IMR-90 (cell line): ENCODE measurements around the gene GPSM1. TPM values are rescaled to one million over a fixed set of nuclear protein-coding genes. Genes with fewer than 3 reads are reported as not detected.

Source experiments
- ATAC-seq: fragments of 200-7000 bp; cut with Tn5 transposase; 2 replicates; pipeline ENCODE4 v1.9.1; 2020; ENCODE audit warnings: low read depth, mild to moderate bottlenecking, moderate library complexity
- BruUV-seq: library from RNA; stranded (reverse); fragments of 400-500 nt; replicated peaks from 2 replicates; lab custom pipeline; 2021; lab: Mats Ljungman, UMichigan
- CTCF ChIA-PET: fragments of 300-600 bp; formaldehyde crosslinking; extraction: SDS; loops from one replicate; lab custom pipeline; 2021; ENCODE audit warnings: antibody characterized with exemption; lab: Yijun Ruan, JAX
- POLR2A ChIA-PET: fragments of 300-600 bp; sonication (Branson Sonifier 250); formaldehyde crosslinking; loops from one replicate; lab custom pipeline; 2022; ENCODE audit warnings: antibody characterized with exemption; ENCODE audit not compliant: unreplicated experiment; lab: Charles Lee
- DNase-seq: peaks from one replicate; pipeline ENCODE4 v3.0.0; 2013
- H2AFZ ChIP-seq: replicated peaks from 2 replicates; pipeline ENCODE3; 2013; ENCODE audit warnings: low read length, mild to moderate bottlenecking; ENCODE audit not compliant: poor library complexity
- H2AK5ac ChIP-seq: 2 replicates; pipeline ENCODE4 v1.6.1; 2013; ENCODE audit warnings: low read depth, low read length, inconsistent platforms
- H2AK9ac ChIP-seq: replicated peaks from 2 replicates; pipeline ENCODE3; 2013; ENCODE audit warnings: mild to moderate bottlenecking, low read depth, low read length, moderate library complexity; ENCODE audit not compliant: poor library complexity
- H2BK120ac ChIP-seq: 2 replicates; pipeline ENCODE4 v1.6.1; 2013; ENCODE audit warnings: low read depth, low read length, inconsistent platforms
- H2BK15ac ChIP-seq: 3 replicates; pipeline ENCODE4 v1.6.1; 2013; ENCODE audit warnings: low read depth, low read length, inconsistent platforms
- H2BK20ac ChIP-seq: 2 replicates; pipeline ENCODE4 v1.6.1; 2013; ENCODE audit warnings: low read depth, mild to moderate bottlenecking, inconsistent platforms, low read length, moderate library complexity
- H2BK5ac ChIP-seq: 2 replicates; pipeline ENCODE4 v1.6.1; 2013; ENCODE audit warnings: mild to moderate bottlenecking, low read depth, low read length, inconsistent platforms; ENCODE audit not compliant: poor library complexity, severe bottlenecking
- H3K14ac ChIP-seq: replicated peaks from 2 replicates; pipeline ENCODE4 v1.6.1; 2013; ENCODE audit warnings: low read depth, low read length, inconsistent platforms
- H3K18ac ChIP-seq: 2 replicates; pipeline ENCODE4 v1.6.1; 2013; ENCODE audit warnings: low read depth, low read length, control low read depth
- H3K23ac ChIP-seq: 2 replicates; pipeline ENCODE4 v1.6.1; 2013; ENCODE audit warnings: low read depth, low read length, inconsistent platforms
- H3K27ac ChIP-seq: 2 replicates; pipeline ENCODE4 v1.5.1; 2013; ENCODE audit warnings: mild to moderate bottlenecking, control low read depth, low read length; ENCODE audit not compliant: insufficient read depth
- H3K27me3 ChIP-seq: 2 replicates; pipeline ENCODE4 v1.6.1; 2013; ENCODE audit warnings: low read length; ENCODE audit not compliant: control insufficient read depth, insufficient read depth
- H3K36me3 ChIP-seq: 2 replicates; pipeline ENCODE4 v1.6.1; 2013; ENCODE audit warnings: low read length, mixed read lengths; ENCODE audit not compliant: control insufficient read depth, insufficient read depth
- H3K4ac ChIP-seq: 2 replicates; pipeline ENCODE4 v1.6.1; 2013; ENCODE audit warnings: low read depth, low read length, inconsistent platforms
- H3K4me1 ChIP-seq: 2 replicates; pipeline ENCODE4 v1.6.1; 2013; ENCODE audit warnings: low read length, mixed read lengths; ENCODE audit not compliant: control insufficient read depth, insufficient read depth
- H3K4me2 ChIP-seq: 2 replicates; pipeline ENCODE4 v1.6.1; 2013; ENCODE audit warnings: low read depth, mild to moderate bottlenecking, control low read depth, low read length, moderate library complexity
- H3K4me3 ChIP-seq: 2 replicates; pipeline ENCODE4 v1.5.1; 2013; ENCODE audit warnings: low read depth, mild to moderate bottlenecking, control low read depth, low read length, moderate library complexity; ENCODE audit not compliant: insufficient read depth
- H3K56ac ChIP-seq: 2 replicates; pipeline ENCODE4 v1.6.1; 2013; ENCODE audit warnings: low read length, inconsistent platforms; ENCODE audit not compliant: insufficient read depth; ENCODE audit errors: extremely low read depth
- H3K79me1 ChIP-seq, 2 experiments: 2 replicates each; pipeline ENCODE4 v1.6.1; 2013; ENCODE audit warnings: low read length in 2 of 2, inconsistent platforms in 1 of 2, low read depth in 1 of 2
- H3K9ac ChIP-seq: 2 replicates; pipeline ENCODE4 v1.6.1; 2013; ENCODE audit warnings: low read depth, low read length, control low read depth
- H3K9me1 ChIP-seq: 2 replicates; pipeline ENCODE4 v1.6.1; 2013; ENCODE audit warnings: low read length, inconsistent platforms; ENCODE audit not compliant: insufficient read depth
- H3K9me3 ChIP-seq: 2 replicates; pipeline ENCODE4 v1.6.1; 2013; ENCODE audit warnings: low read length; ENCODE audit not compliant: control insufficient read depth, insufficient read depth
- H4K20me1 ChIP-seq: 2 replicates; pipeline ENCODE4 v1.6.1; 2013; ENCODE audit warnings: low read length, inconsistent platforms; ENCODE audit not compliant: insufficient read depth
- H4K5ac ChIP-seq: 2 replicates; pipeline ENCODE4 v1.6.1; 2013; ENCODE audit warnings: mild to moderate bottlenecking, low read depth, low read length, control low read depth
- H4K8ac ChIP-seq, 2 experiments: 2 replicates each; pipeline ENCODE4 v1.6.1; 2013; ENCODE audit warnings: low read depth in 2 of 2, low read length in 2 of 2, control low read depth in 1 of 2, inconsistent platforms in 1 of 2
- H4K91ac ChIP-seq: 2 replicates; pipeline ENCODE4 v1.6.1; 2013; ENCODE audit warnings: low read depth, low read length, inconsistent platforms; ENCODE audit not compliant: insufficient read depth
- CEBPB ChIP-seq: IDR thresholded peaks from 2 replicates; pipeline ENCODE4 v1.6.1; 2012; ENCODE audit warnings: low read depth, low read length, improper control_type of control experiment
- FOS ChIP-seq: fragments of 150-350 bp; IDR thresholded peaks from 2 replicates; pipeline ENCODE4 v1.6.1; 2016; ENCODE audit warnings: low read depth, low read length
- MAFK ChIP-seq: IDR thresholded peaks from 2 replicates; pipeline ENCODE4 v1.6.1; 2012; ENCODE audit warnings: low read depth, low read length, improper control_type of control experiment
- MAZ ChIP-seq: IDR thresholded peaks from 2 replicates; pipeline ENCODE4 v1.6.1; 2012; ENCODE audit warnings: low read depth, mild to moderate bottlenecking, low read length, improper control_type of control experiment, moderate library complexity, borderline replicate concordance
- MXI1 ChIP-seq: IDR thresholded peaks from 2 replicates; pipeline ENCODE4 v1.6.1; 2012; ENCODE audit warnings: low read depth, mild to moderate bottlenecking, low read length, moderate library complexity, borderline replicate concordance
- POLR2A ChIP-seq: IDR thresholded peaks from 2 replicates; pipeline ENCODE4 v1.6.1; 2012; ENCODE audit warnings: mild to moderate bottlenecking, low read depth, low read length
- RFX5 ChIP-seq: IDR thresholded peaks from 2 replicates; pipeline ENCODE4 v1.8.0; 2012; ENCODE audit warnings: low read depth, mild to moderate bottlenecking, low read length, moderate library complexity
- SMC3 ChIP-seq: fragments of 150-350 bp; IDR thresholded peaks from 2 replicates; pipeline ENCODE4 v1.6.1; 2016; ENCODE audit warnings: low read depth, mild to moderate bottlenecking, antibody characterized with exemption, low read length, moderate library complexity
- WGBS, 2 experiments: methylation state at CpG; one replicate each; pipeline versions ENCODE4 v1.1.5 to v1.1.7; 2013; ENCODE audit warnings: missing lambda C conversion rate in 2 of 2; ENCODE audit not compliant: insufficient read length in 1 of 2; ENCODE audit errors: extremely low coverage in 2 of 2; 5-methylcytosine and 5-hydroxymethylcytosine counted together
- dilution Hi-C: fragments of 300-500 bp; cut with HindIII; formaldehyde crosslinking; loops from one replicate; pipeline ENCODE4 v1.14.3; 2018; ENCODE audit warnings: low sequenced_read_pairs; ENCODE audit not compliant: unreplicated experiment
- in situ Hi-C: fragments of 300-500 bp; cut with MboI; formaldehyde crosslinking; loops from 3 replicates; pipeline ENCODE4 v1.14.3; 2019; ENCODE audit warnings: low sequenced_read_pairs, inconsistent platforms, mixed read lengths
- intact Hi-C: fragments of 100-400 bp; cut with micrococcal nuclease; formaldehyde crosslinking; loops from 2 replicates; pipeline ENCODE4 v1.10.0; 2022
- polyA plus RNA-seq, 3 experiments: library from polyadenylated mRNA; depleted of rRNA; stranded (reverse); fragments of >200 nt; gene quantifications; 2 replicates each; pipeline ENCODE4 v1.2.3, GENCODE V29; 2012; ENCODE audit warnings: low replicate concordance in 1 of 3
- total RNA-seq: library from RNA; depleted of rRNA; stranded (reverse); fragments of >200 nt; gene quantifications from 2 replicates; pipeline ENCODE4 v1.2.3, GENCODE V29; 2012
- TF ChIP-seq, protein P1 (sequence below): fragments of 150-350 bp; IDR thresholded peaks from 2 replicates; pipeline ENCODE4 v1.6.1; 2017; ENCODE audit warnings: mild to moderate bottlenecking, antibody characterized with exemption, low read length, low read depth

Gene GPSM1
- total and polyA plus RNA-seq, 2 of the 4 experiments (the other 2 are of a cell fraction) = 28.7 to 71.2 TPM

DNA sequence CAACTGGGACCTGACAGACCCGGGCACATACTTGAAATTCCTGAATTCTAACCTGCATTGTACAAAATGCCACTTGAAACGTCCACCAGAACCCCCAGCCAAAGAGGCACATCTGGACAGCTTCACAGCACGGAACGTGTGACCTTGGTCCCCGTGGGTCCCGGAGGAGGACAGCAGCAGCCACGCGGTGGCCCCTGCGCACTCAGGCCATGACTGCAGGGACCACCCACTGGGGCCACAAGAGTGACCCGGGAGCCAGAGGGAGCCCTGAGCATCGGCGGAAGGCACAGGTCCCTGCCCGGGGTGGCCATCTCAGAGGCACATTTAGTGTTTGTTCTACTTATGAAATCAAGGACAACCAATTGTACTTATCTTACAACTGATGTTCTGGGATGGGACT, 74.7 kb downstream of the GPSM1 start:
- H3K27ac ChIP-seq = no peak overlapping the region
- H2BK5ac ChIP-seq = no peak overlapping the region
- H3K23ac ChIP-seq = no peak overlapping the region
- H3K4ac ChIP-seq = no peak overlapping the region
- H4K91ac ChIP-seq = no peak overlapping the region
- dilution Hi-C loops = no loop called here
- ChIA-PET POLR2A (no interaction called here), CTCF (interaction anchor here (0.7 to 0.9 kb wide), 2 partner anchors 37 to 89 kb away, joined by 3 read pairs; no protein-coding TSS in a partner anchor)
- no peak overlapping the region for H2BK120ac ChIP-seq
- H3K9me1 ChIP-seq = no peaks in the 10 kb centered on the region
- no peak overlapping the region for H3K18ac ChIP-seq
- H3K27me3 ChIP-seq = no peaks in the 10 kb centered on the region
- H2BK20ac ChIP-seq = no peak overlapping the region
- intact Hi-C loops = loop anchor here (5.0 kb wide), 1 partner anchor 75 kb away; the partner anchor contains the start of gene GPSM1
- H3K79me1 ChIP-seq = peaks cover 14 to 25% of the 10 kb centered on the region in 2 experiments
- in situ Hi-C loops = loop anchor here (5.0 kb wide), 1 partner anchor 80 kb away; no protein-coding TSS in a partner anchor
- no TSS peak for BruUV-seq
- ATAC-seq = no peak
- H2AFZ ChIP-seq = no peak overlapping the region
- no peak overlapping the region for H3K56ac ChIP-seq
- no peak for DNase-seq
- no peak overlapping the region for H3K9ac ChIP-seq
- H3K4me2 ChIP-seq = no peak overlapping the region
- H2BK15ac ChIP-seq = no peak overlapping the region
- WGBS, 2 experiments = 83% methylated on average over 6 of the region's 13 CpGs; no CpG with 5 or more reads in 1 of the 2 experiments
- H4K8ac ChIP-seq = no peak overlapping the region
- H4K20me1 ChIP-seq = peaks cover 14% of the 10 kb centered on the region; the same call in 1 of the 2 replicates
- peaks cover 42% of the 10 kb centered on the region for H3K36me3 ChIP-seq
- H2AK5ac ChIP-seq = no peak overlapping the region
- no peak overlapping the region for H2AK9ac ChIP-seq
- no peaks in the 10 kb centered on the region for H3K9me3 ChIP-seq
- no peak overlapping the region for H3K4me3 ChIP-seq
- no peak overlapping the region for H4K5ac ChIP-seq
- H3K14ac ChIP-seq = no peak overlapping the region
- H3K4me1 ChIP-seq = peaks cover 9% of the 10 kb centered on the region
- TF ChIP-seq RFX5 (no peak), MXI1 (no peak), CEBPB (no peak), MAZ (no peak), MAFK (no peak), SMC3 (no peak), POLR2A (no peak), FOS (no peak)
- TF ChIP-seq, protein P1, sequence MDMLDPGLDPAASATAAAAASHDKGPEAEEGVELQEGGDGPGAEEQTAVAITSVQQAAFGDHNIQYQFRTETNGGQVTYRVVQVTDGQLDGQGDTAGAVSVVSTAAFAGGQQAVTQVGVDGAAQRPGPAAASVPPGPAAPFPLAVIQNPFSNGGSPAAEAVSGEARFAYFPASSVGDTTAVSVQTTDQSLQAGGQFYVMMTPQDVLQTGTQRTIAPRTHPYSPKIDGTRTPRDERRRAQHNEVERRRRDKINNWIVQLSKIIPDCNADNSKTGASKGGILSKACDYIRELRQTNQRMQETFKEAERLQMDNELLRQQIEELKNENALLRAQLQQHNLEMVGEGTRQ = no peak
